Measurements from ENCODE around the gene LMBR1.

DNA sequence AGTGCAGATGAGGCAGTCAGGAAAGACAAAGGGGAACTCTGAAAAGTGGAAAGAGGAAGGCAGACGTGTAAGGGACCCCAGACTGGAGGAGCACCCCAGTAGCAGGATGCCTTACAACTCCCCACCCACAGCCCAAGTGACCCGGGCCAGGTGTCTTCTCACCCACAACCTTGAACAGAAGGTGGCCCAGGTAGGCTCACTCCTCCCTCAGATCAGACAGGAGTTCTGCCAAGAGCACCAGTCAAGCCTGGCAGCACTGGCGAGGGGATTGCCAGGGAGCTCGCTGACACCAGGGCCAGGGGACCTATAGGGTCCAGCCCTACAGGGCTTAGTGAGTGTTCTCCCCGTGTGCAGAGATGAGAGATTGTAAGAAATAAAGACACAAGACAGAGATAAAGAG, 27.1 kb upstream of the LMBR1 start:
- TF ChIP-seq CTCF (IDR thresholded peaks at IDR 0.05) (no peak), POLR2A (IDR thresholded peaks at IDR 0.05) (no peak)

All from testis (tissue), 2 donors.